Raji (cell line): Measurements from ENCODE around the gene PDLIM7.

ENCODE experiments used
- POLR2A ChIP-seq: IDR thresholded peaks from 2 replicates; pipeline ENCODE4 v1.6.1; 2011; ENCODE audit warnings: low read depth, low read length, control low read depth; ENCODE audit not compliant: insufficient read depth

The PDLIM7 gene

DNA sequence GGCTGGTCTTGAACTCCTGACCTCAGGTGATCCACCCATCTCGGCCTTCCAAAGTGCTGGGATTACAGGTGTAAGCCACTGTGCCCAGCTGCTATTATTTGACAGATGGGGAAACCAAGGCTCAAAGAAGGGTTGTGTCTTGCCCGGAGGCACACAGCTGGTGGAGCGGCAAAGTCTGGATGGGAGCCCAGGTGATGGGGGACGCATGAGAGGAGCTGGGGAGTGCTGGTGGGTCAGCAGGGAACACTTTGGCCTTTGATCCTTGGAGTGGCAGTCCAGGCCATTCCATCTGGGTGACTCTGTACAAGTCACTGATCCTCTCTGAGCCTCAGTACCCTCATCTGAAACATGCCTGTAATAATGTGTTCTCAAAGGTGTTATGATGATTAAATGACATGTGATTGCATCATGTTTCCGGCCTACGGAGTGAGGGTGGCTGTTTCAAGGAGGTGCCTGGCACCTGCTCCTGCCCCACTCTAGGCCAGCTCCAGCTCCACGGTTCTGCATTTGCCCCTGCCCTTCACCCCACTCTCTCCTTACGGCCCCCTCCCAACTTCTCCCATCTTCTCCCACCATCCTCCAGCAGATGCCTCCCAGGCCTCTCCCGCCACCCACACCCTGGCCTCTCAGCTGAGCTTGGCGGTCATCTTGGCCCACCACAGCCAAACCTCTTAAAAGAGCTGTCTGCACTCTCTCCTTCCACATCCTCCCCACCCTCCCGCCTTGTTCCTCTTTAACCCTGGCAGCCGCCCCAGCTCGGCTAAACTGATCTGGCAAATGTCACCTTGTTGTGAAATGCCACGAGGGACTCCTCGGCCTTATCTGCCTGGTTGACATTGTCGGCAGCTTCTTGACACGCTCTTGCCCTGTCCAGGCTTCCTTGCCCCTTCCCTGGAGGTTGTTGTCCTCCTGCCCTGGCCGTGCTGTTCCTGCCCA is 18.4 kb downstream of the PDLIM7 start:
- no peak for TF ChIP-seq POLR2A

DNA sequence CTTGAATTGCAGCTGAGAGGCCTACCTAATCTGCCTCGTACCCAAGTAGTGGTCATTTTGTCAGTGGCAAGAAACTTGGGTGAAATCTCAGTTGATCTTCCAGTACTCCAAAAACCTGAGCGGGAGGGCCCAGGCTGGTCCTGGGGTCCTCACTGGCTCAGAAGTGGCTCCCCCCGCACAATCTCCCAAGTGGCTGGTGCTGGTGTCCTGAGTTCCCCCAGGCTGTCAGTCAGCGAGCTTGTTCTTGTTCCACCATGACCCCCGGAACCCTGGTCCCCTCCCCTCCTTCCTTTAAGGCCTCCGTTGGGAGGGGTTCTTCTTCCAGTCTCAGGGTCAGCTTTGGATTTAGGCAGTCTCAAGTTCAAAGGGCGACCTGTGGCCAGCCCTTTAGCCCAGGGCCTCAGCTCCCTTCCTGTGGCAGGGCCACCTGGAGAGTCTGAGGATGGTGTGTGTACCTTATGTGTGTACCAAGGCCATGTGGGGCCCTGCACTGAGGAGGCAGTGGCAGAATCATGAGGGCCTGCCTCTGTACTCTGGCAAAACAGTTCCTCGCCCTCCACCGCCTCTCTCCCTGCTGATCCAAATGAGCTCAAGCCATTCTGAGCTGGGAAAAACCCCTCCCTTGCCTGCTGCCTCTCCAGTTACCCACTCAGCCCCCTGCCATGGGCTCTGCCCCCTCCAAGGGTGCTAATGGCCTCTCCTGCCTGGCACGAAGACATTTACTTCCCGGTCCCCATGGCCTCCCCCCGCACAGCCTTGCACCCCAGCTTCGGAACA is 19.5 kb downstream of the PDLIM7 start:
- TF ChIP-seq POLR2A = no peak

DNA sequence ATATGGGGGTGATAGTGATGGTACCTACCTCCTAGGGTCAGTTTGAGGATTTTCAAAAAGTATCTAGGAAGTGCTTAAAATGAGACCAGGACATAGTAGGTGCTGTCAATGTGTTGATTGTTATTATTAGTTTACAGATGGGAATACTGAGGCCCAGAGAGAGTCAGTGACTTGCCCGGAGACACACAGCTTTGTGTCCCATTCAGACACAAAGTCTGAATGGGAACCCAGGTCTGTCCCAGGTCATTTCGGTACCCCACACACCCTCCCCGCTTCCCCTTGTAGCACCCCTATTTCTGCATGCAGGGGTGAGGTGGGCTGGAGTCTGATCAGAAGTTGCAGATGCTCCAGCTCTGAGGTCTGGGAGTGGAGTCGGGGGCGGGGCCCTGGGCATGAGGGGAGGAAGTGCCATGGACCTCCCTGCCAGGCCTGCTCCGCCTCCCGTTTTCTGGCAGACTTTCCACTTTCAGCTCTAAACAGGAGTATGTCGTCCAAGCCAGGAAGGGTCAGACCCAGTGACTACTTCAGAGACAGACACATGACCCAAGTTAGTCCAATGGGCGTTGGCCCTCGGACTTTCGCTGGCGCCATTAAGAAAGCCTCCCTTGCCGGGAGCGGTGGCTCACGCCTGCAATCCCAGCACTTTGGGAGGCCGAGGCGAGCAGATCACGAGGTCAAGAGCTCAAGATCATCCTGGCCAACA is 20.7 kb downstream of the PDLIM7 start:
- TF ChIP-seq POLR2A = no peak

DNA sequence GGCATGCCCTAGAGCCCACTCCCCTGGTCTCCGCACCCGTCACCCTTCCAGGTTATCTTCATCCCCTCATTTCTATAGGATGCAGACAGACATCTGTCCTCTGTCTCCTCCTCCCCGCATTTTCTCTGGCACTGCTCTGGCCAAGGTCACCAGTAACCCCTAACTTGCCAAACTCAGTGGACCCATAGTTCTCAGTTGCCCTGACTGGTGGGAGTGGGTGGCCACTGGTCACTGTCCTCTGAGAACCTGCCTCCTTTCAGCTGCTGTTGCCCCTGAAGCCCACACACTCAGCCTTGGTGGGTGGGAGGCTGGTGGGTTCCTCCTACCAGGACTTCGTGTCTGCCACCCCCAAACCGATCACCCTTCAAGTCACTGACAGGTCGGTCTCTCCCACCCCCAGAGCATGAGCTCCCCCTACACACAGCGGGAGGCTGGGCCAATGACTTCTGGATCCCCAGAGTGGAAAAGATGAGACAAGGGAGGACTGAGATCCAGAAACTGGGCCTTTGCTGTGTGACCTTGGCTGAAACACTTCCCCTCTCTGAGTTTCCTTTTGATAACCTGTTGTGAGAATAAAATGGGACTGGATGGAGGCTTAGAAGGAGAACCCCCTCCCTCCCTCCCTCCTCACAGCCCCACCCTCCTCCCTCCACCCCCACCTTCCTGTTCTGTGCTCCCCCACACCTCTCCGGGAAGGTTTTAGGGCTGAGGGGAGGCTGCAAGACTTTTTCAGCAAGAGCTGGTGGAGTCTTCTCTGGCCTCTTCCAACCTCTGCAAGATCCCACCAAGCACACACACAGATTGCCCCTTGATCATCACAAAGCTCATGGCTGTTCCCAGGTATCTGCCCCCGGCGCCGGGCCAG is 21.6 kb downstream of the PDLIM7 start:
- no peak for TF ChIP-seq POLR2A

DNA sequence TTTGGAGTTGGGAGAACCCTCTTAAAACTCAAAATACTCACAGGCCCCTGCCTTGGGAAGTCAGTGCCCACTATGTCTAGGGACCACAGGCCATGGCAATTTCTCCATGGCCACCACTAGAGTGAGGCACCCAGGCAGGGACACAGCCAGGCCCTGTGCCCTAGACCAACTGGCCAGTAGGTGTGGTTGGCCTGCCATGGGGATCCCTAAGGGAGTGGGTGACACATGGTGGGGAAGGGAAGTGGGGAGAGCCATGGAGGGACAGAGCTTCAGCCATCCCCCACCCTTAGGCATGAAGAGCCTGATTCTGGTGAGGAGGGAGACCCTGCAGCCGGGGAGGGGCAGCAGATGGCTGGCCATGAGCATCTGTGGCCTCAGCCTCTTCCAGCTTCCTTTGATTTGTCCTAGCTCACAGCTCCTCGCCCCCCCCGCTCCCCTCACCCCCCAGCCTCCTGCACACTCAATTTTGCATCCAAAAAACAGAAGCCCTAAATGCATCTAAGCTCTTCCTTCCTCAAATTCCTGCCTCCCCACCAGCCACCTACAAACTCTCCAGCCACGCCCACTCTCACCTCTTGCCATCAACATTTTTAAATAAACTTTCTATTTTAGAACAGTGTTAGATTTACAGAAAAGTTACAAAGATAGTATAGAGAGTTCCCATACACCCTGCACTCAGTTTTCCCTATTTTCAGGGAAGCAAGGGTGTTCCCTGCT is 22.4 kb downstream of the PDLIM7 start:
- no peak for TF ChIP-seq POLR2A

DNA sequence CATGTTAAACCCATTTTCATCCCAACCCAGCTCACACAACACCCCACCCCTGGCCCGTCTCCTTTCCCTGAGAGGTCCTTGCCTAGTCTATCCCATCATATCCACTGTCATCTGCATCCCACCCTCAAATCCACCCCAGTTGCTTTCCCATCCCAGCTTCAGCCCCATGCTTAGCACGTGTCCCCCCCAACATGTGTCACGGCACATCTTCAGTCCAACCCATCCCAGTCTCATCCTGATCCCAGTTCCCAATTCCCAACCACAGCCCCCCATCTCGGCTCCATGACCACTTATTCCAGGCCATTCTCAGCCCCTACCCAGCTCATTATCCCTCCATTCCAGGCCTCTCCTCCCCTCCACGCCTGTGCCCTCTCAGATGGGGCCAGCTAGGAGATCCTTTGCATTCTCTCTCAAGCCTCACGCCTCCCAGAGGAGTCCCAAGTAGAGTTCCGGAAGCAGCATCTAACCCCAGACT is 23.4 kb downstream of the PDLIM7 start:
- TF ChIP-seq POLR2A = no peak

DNA sequence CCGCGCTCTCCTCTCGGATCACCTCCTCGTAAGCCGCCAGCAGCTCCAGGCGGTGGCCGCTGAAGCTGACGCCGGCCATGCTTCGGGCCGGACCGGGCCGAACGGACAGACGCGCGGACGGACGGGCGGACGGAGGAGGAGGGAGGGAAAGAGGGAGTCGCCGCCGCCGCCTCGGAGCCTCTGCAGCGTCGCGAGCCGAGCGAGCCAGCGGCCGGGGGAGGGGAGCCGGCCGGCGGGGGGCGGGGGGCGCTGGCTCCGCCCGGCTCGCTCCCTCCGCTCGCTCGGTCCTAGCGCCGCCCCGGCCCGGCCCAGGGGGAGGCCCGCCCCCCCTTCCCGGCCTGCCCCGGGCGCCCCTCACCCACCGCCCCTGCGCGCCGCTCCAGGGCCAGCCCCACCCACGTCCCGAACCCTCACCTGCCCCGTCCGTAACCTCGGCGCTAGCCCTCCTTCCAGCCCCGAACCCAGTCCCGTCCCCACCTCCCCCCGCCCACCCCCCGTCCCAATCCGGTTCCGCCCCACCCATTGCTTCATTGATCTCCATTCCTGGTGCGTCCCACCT is 23.9 kb downstream of the PDLIM7 start, which contains the start of gene DBN1:
TSS of gene DBN1 (minus strand) at position 192 of the 559 bp plus-strand sequence. CDS start at position 79, 113 bp downstream.
- TF ChIP-seq POLR2A = no peak

DNA sequence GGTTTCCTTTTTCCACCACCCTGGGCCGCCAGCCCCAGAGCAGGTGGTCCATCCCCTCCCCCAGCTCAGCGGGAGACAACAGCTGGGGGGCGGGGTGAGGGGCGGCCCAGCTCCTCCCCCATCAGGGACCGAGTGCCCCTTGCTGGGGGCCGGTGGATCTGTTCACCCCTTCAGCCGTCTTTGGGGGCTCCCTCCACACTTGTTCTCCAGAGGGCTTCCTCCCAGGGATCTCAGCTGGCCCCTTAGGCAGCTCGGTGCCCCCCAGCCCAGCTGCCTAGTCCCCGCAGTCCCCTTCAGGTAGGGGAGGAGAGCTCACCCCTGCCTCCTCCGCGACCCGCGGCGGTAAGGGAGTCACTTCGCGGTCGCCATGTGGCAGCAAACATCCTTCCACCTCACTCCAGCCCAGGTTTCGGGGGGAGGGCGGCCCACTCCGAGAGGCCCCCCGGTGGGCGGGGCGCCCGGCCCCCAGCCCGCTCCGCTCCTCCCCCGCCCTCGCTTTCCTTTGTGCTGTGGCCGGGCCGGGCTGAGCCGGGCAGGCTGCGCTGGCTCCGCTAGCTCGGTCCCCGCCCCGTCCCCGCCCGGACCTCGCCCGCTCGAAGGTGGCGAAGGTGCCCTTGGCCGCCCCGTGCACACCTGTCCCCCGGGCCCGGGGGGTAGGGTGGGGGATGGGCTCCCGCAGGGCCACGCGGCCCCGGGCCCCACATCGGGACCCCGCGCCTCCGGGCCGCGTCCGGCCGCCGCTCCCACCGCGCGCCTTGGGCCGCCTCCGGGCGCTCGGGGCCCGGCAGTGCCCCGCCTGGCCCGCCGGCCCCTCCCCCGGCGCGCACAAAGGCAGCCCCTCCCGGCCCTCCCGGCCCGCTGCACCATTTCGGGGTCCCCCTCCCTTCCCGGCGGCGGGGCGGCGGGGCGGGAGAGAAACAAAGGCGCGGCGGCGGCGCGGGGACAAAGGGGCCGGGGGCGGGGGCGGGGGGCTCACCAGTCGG is 24.7 kb downstream of the PDLIM7 start:
- no peak for TF ChIP-seq POLR2A

DNA sequence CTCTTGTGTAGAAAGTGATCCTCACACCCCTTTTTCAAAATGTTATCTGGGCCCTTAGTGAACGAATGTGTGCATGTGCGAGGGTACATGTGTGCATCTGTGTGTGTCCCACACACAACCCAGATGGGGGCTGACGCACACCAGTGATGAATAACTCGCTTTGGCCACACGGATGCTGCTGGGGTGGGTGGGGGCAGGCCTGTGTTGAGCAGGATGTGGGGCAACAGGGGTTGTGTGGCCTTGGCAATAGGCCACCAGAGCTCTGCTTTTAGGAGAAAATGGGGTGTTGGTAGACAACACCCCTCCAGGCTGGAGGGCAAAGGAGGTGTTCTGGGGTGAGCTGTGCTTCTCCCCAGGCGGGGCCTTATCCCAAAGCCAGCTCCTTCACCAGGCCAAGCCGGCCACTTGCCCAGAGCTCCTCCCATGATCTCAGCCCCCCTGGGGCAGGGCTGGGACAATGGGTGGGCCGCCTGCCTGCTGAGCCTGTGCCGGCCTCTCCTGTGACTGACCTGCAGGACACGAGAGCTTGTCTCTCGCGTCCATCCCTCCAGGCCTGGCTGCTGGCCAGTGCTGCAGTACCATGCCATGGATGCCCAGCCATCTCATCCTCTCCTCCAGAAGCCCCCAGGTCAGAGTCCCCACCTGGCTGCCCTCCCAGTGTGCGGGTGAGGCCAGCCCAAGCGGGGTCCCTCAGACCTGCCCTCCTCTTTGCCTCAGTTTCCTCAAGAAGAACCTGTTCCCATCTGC is 25.6 kb downstream of the PDLIM7 start:
- no peak for TF ChIP-seq POLR2A

DNA sequence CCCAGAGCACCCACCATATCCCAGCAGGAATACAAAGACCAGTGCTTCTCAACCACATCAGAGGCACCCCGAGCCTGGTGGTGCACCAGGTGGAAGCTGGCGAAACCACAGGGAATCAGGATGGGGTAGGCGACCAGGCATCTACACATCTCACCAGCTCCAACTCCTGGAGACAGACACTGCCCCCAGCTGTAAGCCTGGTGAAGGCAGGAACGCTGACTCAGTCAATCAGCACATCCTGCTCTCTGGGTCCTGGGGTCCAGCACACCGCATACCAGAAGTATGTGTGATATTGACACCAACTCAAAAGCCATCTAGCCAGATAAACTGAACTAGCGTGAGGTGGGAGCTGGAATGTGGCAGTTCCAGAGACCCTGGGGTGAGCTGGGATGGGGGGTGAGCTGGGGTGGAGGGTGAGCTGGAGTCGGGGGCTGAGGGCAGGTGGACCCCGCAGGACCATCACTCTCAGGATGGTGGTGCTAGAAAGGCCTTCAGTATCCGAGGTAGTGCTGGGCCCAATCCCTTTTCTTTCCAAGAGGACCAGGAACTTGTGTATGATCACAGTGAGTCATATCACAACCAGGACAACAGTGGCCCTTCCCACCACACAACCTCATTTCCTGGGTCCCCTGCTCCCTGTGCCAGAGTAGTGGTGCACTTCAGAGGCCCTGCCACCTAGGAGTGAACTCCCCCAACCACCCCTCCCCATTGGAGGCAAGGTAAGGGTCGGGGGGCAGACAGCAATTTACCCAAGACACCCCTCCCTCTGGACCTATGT is 26.5 kb downstream of the PDLIM7 start:
- TF ChIP-seq POLR2A = no peak
